Activated CD4-positive, alpha-beta T cell treated with anti-CD3 and anti-CD28 coated beads, Interleukin-2, amount 50 U/mL, for 48 hours (primary cell): ENCODE results near the gene HDAC7.

Experiments used
- DNase-seq, 2 experiments: peaks; one replicate each; pipeline ENCODE4 v3.0.0-alpha.2; 2020

Gene HDAC7

DNA sequence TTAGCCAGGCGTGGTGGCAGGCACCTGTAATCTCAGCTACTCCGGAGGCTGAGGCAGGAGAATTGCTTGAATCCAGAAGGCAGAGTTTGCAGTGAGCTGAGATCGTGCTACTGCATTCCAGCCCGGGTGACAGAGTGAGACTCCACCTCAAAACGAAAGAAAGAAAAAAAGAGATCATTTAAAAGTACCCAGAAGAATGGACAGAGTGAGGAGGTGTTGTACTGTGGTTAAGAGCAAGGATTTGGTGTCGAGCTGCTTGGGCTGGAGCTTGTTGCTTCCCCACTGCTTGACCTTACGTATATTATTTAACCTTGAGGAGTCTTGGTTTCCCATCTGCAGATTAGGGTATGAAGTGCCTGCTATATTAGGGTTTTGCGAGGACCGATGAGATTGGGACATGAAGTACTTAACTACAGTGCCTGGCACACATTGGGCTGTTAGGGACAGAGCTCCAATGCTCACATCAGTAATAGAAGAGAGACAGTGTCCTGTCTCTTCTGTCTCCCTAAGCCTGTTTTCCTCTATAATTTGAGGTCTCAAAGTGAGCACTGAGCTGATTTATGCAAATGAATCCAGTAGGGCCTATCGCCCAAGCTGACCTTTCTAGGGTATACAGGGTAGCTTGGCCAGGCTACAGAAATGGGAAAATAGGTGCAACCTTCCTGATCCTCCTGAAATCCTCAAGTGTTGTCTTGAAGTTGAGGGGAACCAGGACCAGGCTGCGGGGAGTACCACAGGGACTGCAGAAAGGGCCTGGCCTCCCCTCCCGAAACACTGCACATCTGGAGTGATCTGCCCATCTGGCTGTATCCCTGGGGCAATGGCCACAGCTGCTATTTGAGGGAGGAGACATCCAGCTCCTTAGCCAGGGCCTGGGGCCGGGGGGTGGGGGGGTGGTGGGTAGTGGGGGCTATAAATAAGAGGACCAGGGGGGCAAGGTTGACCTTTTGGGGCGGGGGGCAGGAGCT, 8.6 kb upstream of the HDAC7 start:
- DNase-seq: no peak

DNA sequence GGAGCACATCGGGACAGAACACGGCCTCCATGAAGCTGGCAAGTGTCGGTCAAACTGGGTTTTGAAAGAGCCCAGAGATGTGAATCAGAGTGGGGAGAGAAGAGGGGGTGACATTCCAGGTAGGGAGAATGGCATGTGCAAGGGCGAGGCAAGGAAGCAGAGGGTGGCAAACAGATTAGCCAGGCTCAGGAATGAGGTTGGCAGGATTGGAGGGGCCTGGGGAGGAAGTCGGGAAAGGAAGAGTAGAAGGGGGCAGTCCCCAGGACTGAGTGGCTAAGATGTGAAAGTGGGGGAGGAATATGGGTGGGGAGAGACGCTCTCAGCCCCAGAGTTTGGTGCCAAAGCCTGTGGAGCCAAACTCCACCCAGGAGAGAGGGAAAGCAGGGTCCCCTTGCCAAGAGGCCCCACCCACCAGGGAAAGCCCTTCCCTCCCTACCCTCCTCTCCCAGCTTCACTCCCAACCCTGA, 5.5 kb upstream of the HDAC7 start:
- no peak for DNase-seq

DNA sequence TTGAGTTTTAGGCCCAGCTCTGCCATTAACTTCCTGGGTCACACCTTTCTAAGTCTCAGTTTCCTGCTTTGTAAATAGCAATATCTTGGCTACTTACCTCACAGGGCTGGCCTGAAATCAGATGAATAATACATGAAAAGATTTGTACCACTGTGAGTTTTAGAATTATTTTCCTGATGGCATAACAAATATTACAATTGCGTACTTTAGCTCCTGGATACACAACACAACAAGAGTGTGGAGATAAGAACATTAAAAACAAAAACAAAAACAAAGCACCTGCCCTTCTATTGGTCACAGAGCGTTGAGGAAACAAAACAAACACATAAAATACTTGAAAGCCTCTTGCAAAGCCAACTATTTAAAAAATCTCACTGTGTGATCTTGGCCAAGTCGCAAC, 4.9 kb upstream of the HDAC7 start:
- DNase-seq: no peak

DNA sequence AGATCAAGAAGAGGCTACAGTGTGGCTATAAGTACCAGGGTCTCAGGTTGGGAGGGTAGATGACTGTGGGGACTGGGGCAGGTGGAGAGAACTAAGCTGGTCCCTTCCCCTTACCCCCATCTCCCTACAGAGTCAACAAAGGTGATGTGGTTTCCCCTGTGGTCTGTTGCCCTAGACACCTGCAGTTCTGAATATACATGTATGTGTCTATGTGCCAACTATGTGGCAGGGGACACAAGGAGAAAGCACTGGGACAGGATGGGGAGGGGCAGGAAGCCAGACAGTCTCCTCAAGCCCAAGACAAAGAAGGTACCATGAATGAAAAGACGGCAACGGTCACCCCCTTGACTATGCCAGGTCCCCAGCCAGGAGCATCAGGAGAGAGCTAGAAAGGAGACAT, 4.5 kb upstream of the HDAC7 start:
- DNase-seq: no peak

DNA sequence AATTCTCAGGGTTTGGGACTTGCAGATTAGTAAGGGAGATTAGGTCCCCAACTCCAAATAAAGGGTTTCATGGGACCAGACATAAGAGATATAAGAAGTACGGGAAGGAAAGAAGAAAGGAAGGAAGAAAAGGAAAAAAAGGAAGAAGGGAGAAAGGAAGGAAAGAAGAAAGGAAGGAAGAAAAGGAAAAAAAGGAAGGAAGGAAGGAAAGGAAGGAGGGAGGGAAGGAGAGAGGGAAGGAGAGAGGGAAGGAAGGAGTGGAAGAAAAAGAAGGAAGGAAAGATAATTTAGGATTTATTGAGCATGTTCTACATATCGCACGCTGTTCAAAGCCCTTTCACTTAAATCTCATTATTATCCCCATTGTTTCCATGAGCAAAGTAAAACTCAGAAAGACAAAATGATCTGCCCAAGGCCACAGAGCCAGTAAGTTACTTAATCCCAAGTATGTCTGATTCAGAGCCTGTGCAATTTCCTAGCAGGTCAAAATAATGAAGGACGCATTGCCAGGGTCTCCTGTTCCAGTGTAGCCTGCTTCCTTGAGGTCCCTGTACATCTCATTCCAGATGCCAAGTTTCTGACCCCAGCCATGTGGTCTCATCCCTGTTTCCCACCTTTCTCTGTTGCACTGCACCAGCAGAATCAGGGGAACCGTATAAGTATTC, 3.9 kb upstream of the HDAC7 start:
- DNase-seq: no peak

DNA sequence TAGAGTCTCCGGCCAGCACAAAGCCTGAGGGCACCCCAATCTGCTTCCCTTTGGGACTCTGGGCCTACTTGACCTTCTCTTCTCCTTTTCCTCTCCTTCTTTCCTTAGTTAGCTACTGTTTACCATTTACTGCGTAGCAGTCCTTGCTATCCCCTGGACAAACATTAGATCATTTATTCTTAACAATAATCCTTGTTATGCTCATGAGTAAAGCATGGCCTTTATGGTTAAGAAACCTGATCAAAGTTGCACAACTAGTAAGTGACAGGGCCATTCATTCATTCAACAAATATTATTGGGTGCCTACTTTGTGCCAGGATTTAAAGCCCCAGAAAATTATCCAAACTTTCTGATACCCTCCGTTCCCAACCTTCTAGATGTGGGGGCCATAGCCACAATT, 3.2 kb upstream of the HDAC7 start:
- DNase-seq: no peak

DNA sequence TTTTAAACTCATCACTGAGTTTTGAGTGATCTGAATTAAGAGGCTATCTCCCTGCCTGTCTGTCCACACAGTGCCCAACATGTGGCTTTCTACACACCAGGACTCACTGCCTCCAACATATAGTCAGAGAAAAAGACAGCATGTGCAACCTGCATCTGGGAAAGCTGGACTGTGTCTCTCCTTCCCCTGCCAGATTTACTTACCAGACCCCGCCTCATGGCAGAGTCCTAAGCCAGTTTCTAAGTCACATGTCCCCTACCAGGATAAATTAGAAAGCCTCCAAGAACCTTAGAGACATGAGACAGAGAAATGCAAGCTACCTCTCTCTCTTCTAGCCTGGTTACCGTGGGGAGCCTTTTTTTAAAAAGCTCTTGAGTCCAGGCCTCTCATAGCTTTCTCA, 2.7 kb upstream of the HDAC7 start:
- DNase-seq: no peak

DNA sequence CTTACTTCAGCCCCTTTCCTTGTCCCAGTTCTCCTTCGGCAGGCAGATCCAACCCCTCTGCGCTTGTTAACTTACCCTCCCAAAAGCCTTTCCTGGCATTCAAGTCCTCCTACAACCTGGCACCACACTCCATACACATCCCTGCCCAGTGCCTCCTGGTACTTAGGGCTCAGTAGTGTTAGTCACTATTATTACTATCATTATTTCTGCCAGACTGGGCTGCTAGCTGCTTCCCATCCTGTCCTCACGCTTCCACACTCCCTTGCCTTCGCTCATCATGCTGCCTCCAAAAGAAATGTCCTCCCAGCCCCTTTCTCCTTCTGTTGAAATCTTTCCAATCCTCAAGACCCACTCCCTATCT, 1.6 kb upstream of the HDAC7 start:
- DNase-seq: no peak

DNA sequence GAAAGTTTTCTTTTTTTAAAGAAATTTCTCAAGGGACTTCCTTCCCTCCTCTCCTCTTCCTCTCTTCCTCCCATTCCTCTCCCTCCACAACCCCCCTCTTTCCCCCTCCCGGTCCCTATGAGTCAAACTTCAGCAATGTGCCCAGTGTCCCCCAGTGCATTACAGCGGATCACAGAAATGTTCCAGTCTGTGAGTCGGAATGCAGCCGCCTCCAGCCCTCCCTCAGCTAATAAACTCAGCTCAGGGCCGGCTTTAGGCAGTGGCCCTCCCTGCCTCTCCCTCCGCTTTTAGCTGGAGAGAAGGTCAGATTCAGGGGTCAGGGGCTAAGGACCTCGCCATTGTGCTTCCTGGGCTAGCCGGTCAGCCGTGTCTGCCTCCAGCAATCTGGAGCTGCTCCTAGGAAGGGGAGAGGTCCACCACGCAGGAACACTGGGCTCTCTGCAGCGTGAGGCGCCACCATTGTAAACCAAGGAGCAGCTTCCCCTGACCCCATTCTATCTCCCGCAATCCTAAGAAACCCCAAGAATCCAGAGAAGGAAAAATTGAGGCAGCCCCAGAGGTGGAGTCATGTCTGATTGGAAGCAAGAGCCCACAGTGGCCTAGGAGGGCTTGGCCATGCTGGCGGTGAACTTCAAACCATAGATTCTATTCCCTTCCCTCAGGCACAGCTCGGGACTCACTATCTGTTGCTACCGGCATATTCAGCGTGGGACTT, 1.1 kb upstream of the HDAC7 start:
- DNase-seq: no peak

DNA sequence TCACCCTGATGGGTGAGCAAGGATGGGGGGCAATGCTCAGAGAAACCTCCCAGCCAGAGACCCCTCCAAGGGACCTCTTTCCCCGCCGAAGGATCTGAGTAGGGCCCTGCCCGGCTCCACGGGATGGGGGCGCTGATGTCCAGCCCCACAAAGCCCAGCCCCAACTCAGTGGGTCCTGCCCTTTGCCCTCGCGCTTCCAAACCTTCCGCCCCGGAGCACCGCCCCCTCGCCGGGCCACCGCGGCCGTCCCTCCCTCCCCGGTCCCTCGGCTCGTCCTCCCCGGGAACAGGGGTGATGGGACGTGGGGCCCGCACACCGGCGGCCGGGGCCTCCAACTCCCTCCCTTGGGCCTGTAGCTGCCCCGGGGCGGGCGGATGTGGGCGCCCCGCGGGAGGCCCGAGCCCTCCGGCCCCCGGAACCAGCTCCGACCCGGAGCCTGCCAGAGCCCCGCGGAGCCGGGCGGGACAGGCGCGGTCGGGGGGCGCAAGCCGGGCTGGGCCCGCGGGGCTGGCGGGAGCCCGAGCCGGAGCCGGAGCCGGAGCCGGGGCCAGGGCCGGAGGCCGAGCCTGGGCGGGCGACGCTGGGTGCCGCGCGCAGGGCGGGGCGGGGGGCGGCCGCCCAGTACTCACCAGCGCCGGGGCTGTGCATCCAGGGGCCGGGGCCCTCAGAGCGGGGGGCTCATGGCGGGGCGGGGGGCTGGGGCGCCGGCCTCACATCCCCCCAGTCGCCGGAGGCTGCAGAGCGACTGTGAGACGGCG, 386 bp downstream of the HDAC7 start:
- peak; percentile 70 to 78 for DNase-seq

DNA sequence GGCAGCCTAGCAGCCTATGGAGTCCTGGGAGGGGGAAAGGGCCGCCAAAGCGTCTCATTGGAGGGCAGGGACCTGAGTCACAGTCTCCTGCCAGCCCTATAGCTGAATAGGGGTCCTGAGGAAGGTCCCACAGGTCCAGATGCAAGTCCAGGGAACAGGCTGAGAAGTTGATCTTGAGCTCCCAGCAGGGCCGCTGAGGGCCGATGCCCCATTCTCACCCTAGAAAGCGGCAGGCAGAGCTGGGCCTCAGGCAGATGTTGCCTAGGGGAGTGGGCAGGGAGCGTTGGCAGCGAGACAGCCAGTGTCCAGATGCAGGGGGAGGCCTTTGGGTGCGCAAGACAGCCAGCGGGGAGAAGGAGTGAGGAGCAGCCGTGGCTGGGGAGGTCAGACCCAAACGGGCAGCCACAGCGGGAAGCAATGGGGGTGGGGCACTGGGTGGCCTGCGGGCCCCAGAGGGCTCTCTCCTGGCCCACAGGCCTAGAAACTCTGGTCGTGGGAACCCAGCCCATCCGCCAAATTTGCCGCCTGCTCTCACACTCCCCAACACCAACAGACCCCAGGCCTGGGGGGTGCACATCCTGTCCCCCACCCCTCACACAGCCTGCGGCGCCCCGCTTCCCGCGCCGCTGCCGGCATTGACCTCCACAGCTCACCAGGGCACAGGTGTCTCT, 1.1 kb downstream of the HDAC7 start:
- peak; percentile 61 to 66 for DNase-seq

DNA sequence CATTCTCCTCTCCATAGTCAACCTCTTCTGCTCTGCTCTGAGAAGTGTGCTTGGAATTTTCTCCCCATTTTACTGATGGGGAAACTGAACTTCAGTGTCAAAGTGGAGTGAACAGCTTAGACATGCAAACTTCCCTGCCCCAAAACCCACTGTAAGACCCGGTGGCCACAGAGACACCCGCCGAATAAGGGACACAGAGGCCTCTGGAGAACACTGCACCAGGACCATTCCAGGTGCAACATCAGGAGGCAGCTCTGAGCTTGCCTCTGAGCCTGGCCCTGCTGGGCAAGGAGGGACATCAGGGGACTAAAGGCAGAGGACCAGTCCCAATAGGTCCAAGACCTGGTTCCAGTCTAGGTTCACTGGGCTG, 1.7 kb downstream of the HDAC7 start:
- no peak for DNase-seq

DNA sequence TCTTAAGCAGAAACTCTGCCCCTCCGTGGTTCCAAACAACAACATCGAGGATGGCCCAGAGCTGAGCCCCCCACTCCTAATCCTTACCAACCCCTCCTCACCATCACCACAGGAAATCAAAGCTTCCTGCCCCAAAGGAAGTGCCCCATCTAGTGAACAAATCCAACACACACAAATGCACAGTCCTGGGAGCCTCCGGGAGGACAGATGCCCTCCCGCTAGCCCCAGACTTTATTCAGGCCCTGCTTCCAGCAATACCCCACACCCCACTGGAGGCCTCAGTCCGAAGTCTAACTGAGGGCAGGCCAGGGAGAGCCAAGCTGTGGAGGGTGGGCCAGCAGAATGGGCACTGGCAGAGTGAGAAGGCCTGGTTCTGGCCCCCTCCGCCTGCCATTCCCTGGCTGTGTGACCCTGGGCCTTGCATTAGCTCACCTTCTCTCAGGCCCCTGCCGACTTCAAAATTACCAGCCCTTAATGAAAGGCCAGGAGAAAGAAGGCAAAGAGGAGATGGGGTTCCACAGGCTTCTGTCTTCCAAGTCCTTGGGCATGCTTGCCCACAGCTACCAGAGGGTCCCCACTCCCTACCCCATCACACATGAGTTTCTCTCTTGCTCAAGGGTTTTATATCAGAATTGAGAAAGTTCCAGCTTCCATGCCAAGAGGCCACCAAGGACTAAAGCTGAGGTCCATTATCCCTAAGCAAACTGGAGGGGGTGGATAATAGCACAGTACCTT, 2.3 kb downstream of the HDAC7 start:
- DNase-seq: peak; percentile 42 to 44

DNA sequence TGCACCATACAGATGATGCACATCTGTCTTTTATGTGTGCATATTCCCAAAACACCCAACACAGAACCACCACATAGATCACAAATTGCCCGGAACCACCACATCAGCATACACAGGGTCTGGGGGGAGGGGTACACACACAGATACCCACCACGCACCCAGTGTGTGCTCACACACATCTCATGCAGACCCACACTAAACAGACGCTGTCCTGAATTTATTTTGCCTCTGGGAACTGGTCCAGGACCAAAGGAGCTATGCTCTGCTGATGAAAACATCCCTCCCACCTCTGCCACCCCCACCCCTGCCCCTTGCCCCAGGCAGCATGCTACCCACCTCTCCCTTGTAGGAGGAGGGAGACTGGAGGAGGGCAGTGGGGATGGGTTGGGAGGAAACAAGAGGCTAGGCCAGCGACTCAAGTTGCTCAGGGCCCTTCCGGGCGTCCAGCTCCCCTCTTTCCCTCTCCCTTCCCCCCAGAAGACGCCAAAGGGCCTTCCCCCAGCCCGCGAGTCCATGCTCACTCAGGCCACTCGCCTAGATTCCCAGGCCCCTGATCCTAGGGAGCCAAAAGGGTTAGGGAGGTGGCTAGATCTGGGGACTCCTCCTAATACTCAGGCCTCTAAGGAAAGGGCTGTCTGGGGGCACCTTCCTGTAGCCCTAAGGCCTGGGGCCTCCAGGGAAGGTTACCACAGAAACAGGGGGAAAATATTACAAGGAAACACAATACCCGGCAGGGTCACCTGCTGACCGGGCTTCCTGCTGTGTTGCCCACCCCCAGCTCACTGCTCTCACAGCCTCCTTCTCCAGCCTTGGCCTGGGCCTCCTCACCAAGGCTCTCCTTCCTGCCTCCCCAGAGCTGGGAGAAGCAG, 3.1 kb downstream of the HDAC7 start:
- peak in 1 of 2 experiments; percentile 46 for DNase-seq

DNA sequence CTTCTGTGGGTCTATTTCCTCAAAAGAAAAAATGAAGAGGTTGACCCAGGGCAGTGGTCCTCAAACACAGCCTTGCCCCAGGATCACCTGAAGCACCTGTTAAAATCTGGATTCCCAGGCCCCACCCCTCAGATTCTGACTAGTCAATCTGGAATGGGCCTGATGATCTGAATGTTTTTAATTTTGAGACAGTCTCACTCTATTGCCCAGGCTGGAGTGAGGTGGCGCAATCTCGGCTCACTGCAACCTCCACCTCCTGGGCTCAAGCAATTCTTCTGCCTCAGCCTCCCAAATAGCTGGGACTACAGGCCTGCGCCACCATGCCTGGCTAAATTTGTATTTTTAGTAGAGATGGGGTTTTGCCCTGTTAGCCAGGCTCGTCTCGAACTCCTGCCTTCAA, 4.3 kb downstream of the HDAC7 start:
- peak in 1 of 2 experiments; percentile 22 for DNase-seq

DNA sequence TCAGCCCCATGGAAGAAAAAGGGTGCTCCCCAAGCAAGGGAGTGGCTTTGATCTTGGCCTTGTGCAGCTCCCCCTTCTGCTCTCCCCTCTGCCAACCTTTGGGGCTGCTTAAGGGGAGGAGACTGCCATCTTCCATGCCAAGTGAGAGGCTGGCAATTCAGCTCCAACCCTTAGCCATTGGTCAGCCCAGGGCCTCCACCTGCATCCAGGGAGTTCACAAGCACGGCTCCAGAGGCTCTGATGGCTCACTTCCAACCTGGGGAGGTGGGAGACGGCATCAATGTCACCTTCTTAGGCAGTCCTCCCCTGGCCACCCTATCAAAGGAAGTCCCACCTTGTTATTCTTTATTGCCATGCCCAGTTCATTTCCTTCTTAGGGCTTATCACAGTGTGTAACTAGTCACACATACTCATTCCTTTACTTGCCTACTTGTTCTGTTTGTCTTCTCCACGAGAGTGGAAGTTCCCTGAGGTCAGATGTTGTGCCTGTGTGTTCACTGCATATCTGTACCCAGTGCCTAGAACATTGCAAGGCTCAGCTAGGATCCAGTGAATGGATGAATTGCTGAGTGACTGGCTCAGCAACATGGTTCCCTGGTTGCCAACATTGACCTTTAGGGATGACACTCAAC, 5.0 kb downstream of the HDAC7 start:
- peak; percentile 44 to 49 for DNase-seq

DNA sequence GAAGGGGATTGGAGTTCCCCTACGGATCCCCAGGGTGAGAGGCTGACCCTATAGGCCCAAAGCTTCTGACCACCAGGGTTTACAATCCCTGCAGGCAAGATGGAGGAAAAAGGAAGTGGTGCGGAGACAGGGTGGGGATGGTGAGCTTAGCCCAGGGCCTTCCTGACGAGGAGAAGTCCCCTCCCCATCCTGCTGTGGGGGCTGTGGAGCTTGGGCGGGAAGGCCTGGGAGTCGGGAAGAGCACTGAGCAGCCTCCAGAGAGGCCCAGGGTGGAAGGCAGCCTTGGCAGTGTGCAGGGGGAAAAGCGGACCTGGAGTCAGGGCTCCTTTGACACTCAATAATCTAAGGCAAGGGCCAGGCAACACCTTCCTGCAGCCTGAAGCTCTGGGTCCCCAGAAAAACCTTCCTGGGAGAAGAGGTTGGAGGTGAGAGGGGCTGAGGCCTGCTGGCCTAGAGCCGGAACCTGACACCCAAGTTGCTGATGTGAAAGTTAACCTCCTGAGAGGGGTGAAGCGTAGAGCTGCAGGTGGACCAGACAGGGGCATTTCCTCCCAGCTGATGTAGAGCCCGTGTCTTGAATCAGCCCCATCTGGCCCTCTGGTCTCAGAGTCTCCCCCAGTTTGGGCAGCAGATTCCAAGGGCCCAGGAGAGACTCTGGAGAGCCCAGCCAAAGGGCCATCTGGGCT, 6.0 kb downstream of the HDAC7 start:
- peak; percentile 26 to 48 for DNase-seq

DNA sequence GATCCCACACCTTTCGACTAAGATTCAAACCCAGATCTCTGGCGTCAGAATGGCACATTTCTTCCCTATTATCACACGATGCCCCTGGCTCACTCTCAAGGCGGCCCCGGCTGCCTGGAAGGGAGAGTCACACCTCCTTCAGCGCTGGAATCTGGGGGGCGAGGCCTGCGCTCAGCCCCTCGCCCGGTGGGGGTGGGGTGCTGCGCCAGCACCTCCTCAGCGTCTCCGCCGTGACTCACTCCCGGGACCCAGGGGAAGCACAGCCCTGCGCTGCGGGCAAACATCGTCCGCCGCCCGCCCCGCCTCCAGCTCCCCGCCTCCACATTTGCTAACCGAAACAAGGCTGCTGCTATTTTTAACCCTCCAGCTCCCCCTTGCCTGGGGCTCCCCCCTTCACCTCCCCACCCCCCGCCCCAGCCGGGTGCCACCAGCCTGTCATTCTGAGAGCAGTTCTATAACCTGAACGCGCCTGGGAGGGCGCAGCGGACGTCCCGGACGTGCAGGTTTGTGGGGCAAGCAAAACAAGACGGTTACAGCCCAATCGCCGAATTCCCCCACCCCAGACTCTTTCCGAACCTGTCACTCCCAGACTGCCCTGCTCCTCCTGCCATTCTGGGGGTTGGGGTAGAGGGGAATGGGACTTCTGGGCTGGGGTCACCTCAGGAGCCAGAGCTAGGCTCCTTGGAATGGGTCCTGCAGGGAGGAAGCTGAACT, 6.7 kb downstream of the HDAC7 start:
- peak; percentile 95 to 96 for DNase-seq
